Ascending aorta (tissue), 2 donors: ENCODE data around the gene LBX2. TPM values are rescaled to one million over a fixed set of nuclear protein-coding genes. Genes with fewer than 3 reads are reported as not detected.

Experiments
- DNase-seq, 2 donors: peaks; one replicate each; pipeline ENCODE4 v3.0.0-alpha.2; 2019; ENCODE audit warnings: low spot score in 2 of 2
- H3K27ac ChIP-seq, 2 donors: fragments of 200-600 bp; sonication (generic); one replicate each; pipeline ENCODE4 v1.5.1; 2016 to 2017; ENCODE audit warnings: mild to moderate bottlenecking in 1 of 2
- H3K27me3 ChIP-seq: fragments of 200-600 bp; sonication (generic); one replicate; pipeline ENCODE4 v1.5.1; 2017
- H3K36me3 ChIP-seq, 2 donors: fragments of 200-600 bp; sonication (generic); one replicate each; pipeline ENCODE4 v1.5.1; 2016
- H3K4me1 ChIP-seq, 2 donors: fragments of 200-600 bp; sonication (generic); one replicate each; pipeline ENCODE4 v1.5.1; 2016 to 2017; ENCODE audit warnings: mild to moderate bottlenecking in 1 of 2
- H3K4me3 ChIP-seq, 2 donors: fragments of 200-600 bp; sonication (generic); one replicate each; pipeline ENCODE4 v1.5.1; 2016 to 2017; ENCODE audit warnings: mild to moderate bottlenecking in 1 of 2
- H3K9me3 ChIP-seq, 2 donors: fragments of 200-600 bp; sonication (generic); one replicate each; pipeline ENCODE4 v1.5.1; 2016
- CTCF ChIP-seq, 3 experiments: fragments of 200-600 bp in 2 of 3; fragments of 450-650 bp in 1 of 3; sonication (generic) in 2 of 3; IDR thresholded peaks; one replicate each; pipeline ENCODE4 v1.5.1; 2016 to 2019; ENCODE audit warnings: antibody characterized with exemption in 3 of 3, mild to moderate bottlenecking in 1 of 3, moderate library complexity in 1 of 3
- intact Hi-C: fragments of 100-400 bp; cut with DNase I; formaldehyde crosslinking; loops from one replicate; pipeline ENCODE4 v1.15.1; 2023
- total RNA-seq: library from RNA; depleted of rRNA; stranded (reverse); fragments of >200 nt; gene quantifications from one replicate; pipeline ENCODE4 v1.1.0, GENCODE V29; 2016

LBX2 gene
- total RNA-seq, 1 donor from 2014 or later, result 3.0 TPM

GRCh38 chr2:74529357-74530238 lies 30.2 kb upstream of the LBX2 start, which contains the start of the genes AUP1 and HTRA2:
Gene AUP1 (minus strand): TSS chr2:74529706. CDS start chr2:74529629, 77 bp downstream.
Gene HTRA2 (plus strand): TSS chr2:74529933. CDS start chr2:74530007, 74 bp downstream.
- Histone ChIP-seq H3K4me1 (peaks cover 13 to 21% of the 10 kb centered on the region in 2 donors), H3K9me3 (no peaks in the 10 kb centered on the region), H3K27me3 (no peaks in the 10 kb centered on the region), H3K36me3 (peaks cover 15 to 43% of the 10 kb centered on the region in 2 donors), H3K4me3 (peak within 1 kb of the TSS; percentile 78 to 85), H3K27ac (peak within 1 kb of the TSS; percentile 84 to 88)
- TF ChIP-seq CTCF (IDR thresholded peaks at IDR 0.05), result peak in 1 of 3 experiments; percentile 18
- intact Hi-C loops, result loop anchor here (1.0 to 5.0 kb wide), 6 partner anchors 22 to 123 kb away; partner anchors contain the start of genes DOK1, PCGF1, SEMA4F and TTC31
- peak; percentile 95 to 99 for DNase-seq

- peaks cover 13 to 21% of the 10 kb centered on the region in 2 donors for H3K4me1 ChIP-seq
- no peak for TF ChIP-seq CTCF (IDR thresholded peaks at IDR 0.05)
- peak overlapping the region; percentile 78 to 85 for H3K4me3 ChIP-seq
- no peaks in the 10 kb centered on the region for H3K9me3 ChIP-seq
- H3K36me3 ChIP-seq, result peaks cover 15 to 43% of the 10 kb centered on the region in 2 donors
- no peak for DNase-seq
- no peaks in the 10 kb centered on the region for H3K27me3 ChIP-seq
- peak overlapping the region; percentile 84 to 88 for H3K27ac ChIP-seq
- intact Hi-C loops, result loop anchor here (1.0 to 2.0 kb wide), 4 partner anchors 21 to 70 kb away; partner anchors contain the start of genes DOK1, PCGF1, TTC31 and WBP1
Observed at GRCh38 chr2:74528600-74529356, 29.4 kb upstream of the LBX2 start.

- Histone ChIP-seq H3K36me3 (peaks cover 15 to 34% of the 10 kb centered on the region in 2 donors), H3K9me3 (no peaks in the 10 kb centered on the region)
- intact Hi-C loops, result loop anchor here (2.0 kb wide), 1 partner anchor 69 kb away; the partner anchor contains the start of gene WBP1
Observed at GRCh38 chr2:74527741-74528140, 28.3 kb upstream of the LBX2 start.

GRCh38 chr2:74526649-74527230 lies 27.3 kb upstream of the LBX2 start:
- H3K4me1 ChIP-seq, result peaks cover 13 to 21% of the 10 kb centered on the region in 2 donors
- DNase-seq, result no peak
- H3K9me3 ChIP-seq, result no peaks in the 10 kb centered on the region
- no peak overlapping the region for H3K4me3 ChIP-seq
- H3K36me3 ChIP-seq, result peaks cover 15 to 24% of the 10 kb centered on the region in 2 donors
- TF ChIP-seq CTCF (IDR thresholded peaks at IDR 0.05), result no peak
- H3K27ac ChIP-seq, result no peak overlapping the region
- H3K27me3 ChIP-seq, result no peaks in the 10 kb centered on the region
- intact Hi-C loops, result no loop called here

More at GRCh38 chr2:74527741-74528140, 28.3 kb upstream of the LBX2 start:
- H3K4me1 ChIP-seq, result peaks cover 13 to 21% of the 10 kb centered on the region in 2 donors
- H3K27ac ChIP-seq, result no peak overlapping the region
- no peaks in the 10 kb centered on the region for H3K27me3 ChIP-seq
- H3K4me3 ChIP-seq, result no peak overlapping the region
- TF ChIP-seq CTCF (IDR thresholded peaks at IDR 0.05), result no peak
- DNase-seq, result no peak
